Liver (tissue), 1 donor: ENCODE results near the gene FLOT1.

Source experiments
- SP1 ChIP-seq: IDR thresholded peaks from 2 replicates; pipeline ENCODE4 v1.6.1; 2018; ENCODE audit warnings: antibody characterized with exemption, mild to moderate bottlenecking
- TF ChIP-seq, protein P1 (sequence below): IDR thresholded peaks from 2 replicates; pipeline ENCODE4 v1.6.1; 2016; ENCODE audit warnings: antibody characterized with exemption
- donor health status: healthy.

- TF ChIP-seq, protein P1, sequence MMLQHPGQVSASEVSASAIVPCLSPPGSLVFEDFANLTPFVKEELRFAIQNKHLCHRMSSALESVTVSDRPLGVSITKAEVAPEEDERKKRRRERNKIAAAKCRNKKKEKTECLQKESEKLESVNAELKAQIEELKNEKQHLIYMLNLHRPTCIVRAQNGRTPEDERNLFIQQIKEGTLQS, result peak; percentile 77
- TF ChIP-seq SP1, result peak; percentile 96
These were observed 25.2 kb downstream of the FLOT1 start, which contains the start of gene MDC1 for GRCh38 chr6:30717129-30717844.
